WTC11 (cell line): ENCODE data around the gene PPFIBP2. TPM values are rescaled to one million over a fixed set of nuclear protein-coding genes. Genes with fewer than 3 reads are reported as not detected.
A peak's percentile ranks its signal among the peaks of the same experiment; 100 is the strongest.

Source experiments
- ATAC-seq: fragments of 200-7000 bp; cut with Tn5 transposase; 2 replicates; pipeline ENCODE4 v1.10.0; 2021; ENCODE audit warnings: mild to moderate bottlenecking, moderate library complexity
- CTCF ChIA-PET: fragments of 300-600 bp; sonication (Branson Sonifier 250); formaldehyde crosslinking; loops from one replicate; lab custom pipeline; 2021; ENCODE audit warnings: antibody characterized with exemption; lab: Charles Lee
- POLR2A ChIA-PET: fragments of 350-600 bp; sonication (Branson Sonifier 250); formaldehyde crosslinking; loops from one replicate; lab custom pipeline; 2021; ENCODE audit warnings: antibody characterized with exemption; lab: Charles Lee
- DNase-seq: peaks from one replicate; pipeline ENCODE4 v3.0.0; 2021; ENCODE audit warnings: low spot score
- H3K27ac Mint-ChIP-seq: 2 replicates; pipeline ENCODE4 v1.8.0; 2021; ENCODE audit warnings: mixed read lengths
- H3K27me3 Mint-ChIP-seq: 2 replicates; pipeline ENCODE4 v1.8.0; 2021; ENCODE audit warnings: low read depth, mild to moderate bottlenecking, moderate library complexity, mixed read lengths
- H3K36me3 Mint-ChIP-seq: 2 replicates; pipeline ENCODE4 v1.8.0; 2021; ENCODE audit warnings: mixed read lengths
- H3K4me1 Mint-ChIP-seq: 2 replicates; pipeline ENCODE4 v1.8.0; 2022; ENCODE audit warnings: mixed read lengths
- H3K4me3 Mint-ChIP-seq: 2 replicates; pipeline ENCODE4 v1.8.0; 2021; ENCODE audit warnings: mild to moderate bottlenecking, moderate library complexity, mixed read lengths
- H3K9me3 Mint-ChIP-seq: 2 replicates; pipeline ENCODE4 v1.8.0; 2021; ENCODE audit warnings: mixed read lengths
- ESRRA ChIP-seq: sonication (generic); formaldehyde crosslinking; IDR thresholded peaks from 2 replicates; pipeline ENCODE4 v1.8.1; 2022; ENCODE audit warnings: mild to moderate bottlenecking, missing genetic modification reagents, borderline replicate concordance
- ETV6 ChIP-seq: sonication (generic); formaldehyde crosslinking; IDR thresholded peaks from 2 replicates; pipeline ENCODE4 v1.8.1; 2022; ENCODE audit warnings: mild to moderate bottlenecking, missing genetic modification reagents
- FOXK1 ChIP-seq: sonication (generic); formaldehyde crosslinking; IDR thresholded peaks from 2 replicates; pipeline ENCODE4 v1.8.0; 2022; ENCODE audit warnings: mild to moderate bottlenecking, moderate library complexity, missing genetic modification reagents
- GABPB1 ChIP-seq: sonication (generic); formaldehyde crosslinking; IDR thresholded peaks from 2 replicates; pipeline ENCODE4 v1.8.1; 2023; ENCODE audit warnings: mild to moderate bottlenecking, missing genetic modification reagents
- JAZF1 ChIP-seq: fragments of 250-450 bp; sonication (Bioruptor Pico); IDR thresholded peaks from 2 replicates; pipeline ENCODE4 v1.9.0; 2021; ENCODE audit warnings: moderate library complexity, mild to moderate bottlenecking, inconsistent platforms
- NFYB ChIP-seq: sonication (generic); formaldehyde crosslinking; conservative IDR thresholded peaks from 2 replicates; pipeline ENCODE4 v1.8.0; 2022; ENCODE audit warnings: low read depth, missing genetic modification reagents
- PRRX2 ChIP-seq: fragments of 250-450 bp; sonication (Bioruptor Pico); IDR thresholded peaks from 2 replicates; pipeline ENCODE4 v1.8.0; 2021; ENCODE audit warnings: mild to moderate bottlenecking
- RORB ChIP-seq: fragments of 250-450 bp; sonication (Bioruptor Pico); IDR thresholded peaks from 2 replicates; pipeline ENCODE4 v1.9.0; 2021; ENCODE audit warnings: mild to moderate bottlenecking
- SOX15 ChIP-seq: fragments of 250-450 bp; sonication (Bioruptor Pico); IDR thresholded peaks from 2 replicates; pipeline ENCODE4 v1.9.0; 2021; ENCODE audit warnings: mild to moderate bottlenecking
- ZBTB21 ChIP-seq: sonication (generic); formaldehyde crosslinking; IDR thresholded peaks from 2 replicates; pipeline ENCODE4 v1.8.1; 2023; ENCODE audit warnings: mild to moderate bottlenecking, missing genetic modification reagents, borderline replicate concordance
- ZNF121 ChIP-seq: sonication (generic); formaldehyde crosslinking; IDR thresholded peaks from 2 replicates; pipeline ENCODE4 v1.8.0; 2023; ENCODE audit warnings: missing genetic modification reagents
- ZNF396 ChIP-seq: fragments of 250-450 bp; sonication (Bioruptor Pico); IDR thresholded peaks from 2 replicates; pipeline ENCODE4 v1.8.0; 2021; ENCODE audit warnings: mild to moderate bottlenecking, moderate library complexity, borderline replicate concordance
- ZNF423 ChIP-seq: fragments of 250-450 bp; sonication (Bioruptor Pico); IDR thresholded peaks from 2 replicates; pipeline ENCODE4 v2.1.2; 2022; ENCODE audit warnings: mild to moderate bottlenecking, moderate library complexity
- ZNF671 ChIP-seq: fragments of 250-450 bp; sonication (Bioruptor Pico); IDR thresholded peaks from 2 replicates; pipeline ENCODE4 v1.8.0; 2021; ENCODE audit warnings: mild to moderate bottlenecking
- total RNA-seq: library from RNA; stranded (reverse); gene quantifications from 3 replicates; pipeline ENCODE4 v1.2.3, GENCODE V29; 2021
- TF ChIP-seq, protein P1 (sequence below): sonication (generic); formaldehyde crosslinking; IDR thresholded peaks from 2 replicates; pipeline ENCODE4 v1.8.0; 2022; ENCODE audit warnings: missing genetic modification reagents
- TF ChIP-seq, protein P2 (sequence below): fragments of 200-600 bp; IDR thresholded peaks from 2 replicates; pipeline ENCODE4 v1.8.0; 2022; ENCODE audit warnings: antibody characterized with exemption
- TF ChIP-seq, protein P3 (sequence below): fragments of 250-450 bp; sonication (Bioruptor Pico); IDR thresholded peaks from 2 replicates; pipeline ENCODE4 v2.1.2; 2022; ENCODE audit warnings: mild to moderate bottlenecking, moderate library complexity
- TF ChIP-seq, protein P4 (sequence below): sonication (generic); formaldehyde crosslinking; IDR thresholded peaks from 2 replicates; pipeline ENCODE4 v1.8.1; 2022; ENCODE audit warnings: mild to moderate bottlenecking, missing genetic modification reagents, moderate library complexity, borderline replicate concordance

Gene PPFIBP2
- total RNA-seq, 1 experiment from 2014 or later = 21.4 TPM

DNA sequence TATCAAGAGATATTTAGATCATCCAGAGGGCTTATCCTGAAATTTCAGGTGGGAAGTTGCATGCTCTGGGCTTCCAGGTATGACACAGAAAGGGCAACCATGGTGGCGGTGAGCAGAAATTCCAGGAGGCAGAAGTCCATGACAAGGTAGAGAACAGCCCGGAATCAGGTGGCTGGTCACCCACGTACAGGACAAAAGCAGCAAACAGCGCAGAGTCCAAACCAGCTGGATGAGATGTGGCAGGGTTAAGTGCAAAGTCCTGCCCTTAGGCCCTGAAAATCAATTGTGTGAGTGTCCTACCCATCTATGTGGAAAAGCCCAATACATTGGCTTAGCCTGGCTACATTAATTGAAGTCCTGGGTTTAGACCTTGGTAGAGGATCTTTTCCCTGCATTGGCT is 11.6 kb downstream of the PPFIBP2 start:
- TF ChIP-seq NFYB (CRISPR knock-in tag) (no peak), ZBTB21 (CRISPR knock-in tag) (no peak), GABPB1 (0 out of 2 replicates have a peak, but pooled peaks have one; percentile 22), PRRX2 (no peak)
- TF ChIP-seq, protein P1, sequence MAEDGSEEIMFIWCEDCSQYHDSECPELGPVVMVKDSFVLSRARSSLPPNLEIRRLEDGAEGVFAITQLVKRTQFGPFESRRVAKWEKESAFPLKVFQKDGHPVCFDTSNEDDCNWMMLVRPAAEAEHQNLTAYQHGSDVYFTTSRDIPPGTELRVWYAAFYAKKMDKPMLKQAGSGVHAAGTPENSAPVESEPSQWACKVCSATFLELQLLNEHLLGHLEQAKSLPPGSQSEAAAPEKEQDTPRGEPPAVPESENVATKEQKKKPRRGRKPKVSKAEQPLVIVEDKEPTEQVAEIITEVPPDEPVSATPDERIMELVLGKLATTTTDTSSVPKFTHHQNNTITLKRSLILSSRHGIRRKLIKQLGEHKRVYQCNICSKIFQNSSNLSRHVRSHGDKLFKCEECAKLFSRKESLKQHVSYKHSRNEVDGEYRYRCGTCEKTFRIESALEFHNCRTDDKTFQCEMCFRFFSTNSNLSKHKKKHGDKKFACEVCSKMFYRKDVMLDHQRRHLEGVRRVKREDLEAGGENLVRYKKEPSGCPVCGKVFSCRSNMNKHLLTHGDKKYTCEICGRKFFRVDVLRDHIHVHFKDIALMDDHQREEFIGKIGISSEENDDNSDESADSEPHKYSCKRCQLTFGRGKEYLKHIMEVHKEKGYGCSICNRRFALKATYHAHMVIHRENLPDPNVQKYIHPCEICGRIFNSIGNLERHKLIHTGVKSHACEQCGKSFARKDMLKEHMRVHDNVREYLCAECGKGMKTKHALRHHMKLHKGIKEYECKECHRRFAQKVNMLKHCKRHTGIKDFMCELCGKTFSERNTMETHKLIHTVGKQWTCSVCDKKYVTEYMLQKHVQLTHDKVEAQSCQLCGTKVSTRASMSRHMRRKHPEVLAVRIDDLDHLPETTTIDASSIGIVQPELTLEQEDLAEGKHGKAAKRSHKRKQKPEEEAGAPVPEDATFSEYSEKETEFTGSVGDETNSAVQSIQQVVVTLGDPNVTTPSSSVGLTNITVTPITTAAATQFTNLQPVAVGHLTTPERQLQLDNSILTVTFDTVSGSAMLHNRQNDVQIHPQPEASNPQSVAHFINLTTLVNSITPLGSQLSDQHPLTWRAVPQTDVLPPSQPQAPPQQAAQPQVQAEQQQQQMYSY (CRISPR knock-in tag) = no peak
- TF ChIP-seq, protein P2, sequence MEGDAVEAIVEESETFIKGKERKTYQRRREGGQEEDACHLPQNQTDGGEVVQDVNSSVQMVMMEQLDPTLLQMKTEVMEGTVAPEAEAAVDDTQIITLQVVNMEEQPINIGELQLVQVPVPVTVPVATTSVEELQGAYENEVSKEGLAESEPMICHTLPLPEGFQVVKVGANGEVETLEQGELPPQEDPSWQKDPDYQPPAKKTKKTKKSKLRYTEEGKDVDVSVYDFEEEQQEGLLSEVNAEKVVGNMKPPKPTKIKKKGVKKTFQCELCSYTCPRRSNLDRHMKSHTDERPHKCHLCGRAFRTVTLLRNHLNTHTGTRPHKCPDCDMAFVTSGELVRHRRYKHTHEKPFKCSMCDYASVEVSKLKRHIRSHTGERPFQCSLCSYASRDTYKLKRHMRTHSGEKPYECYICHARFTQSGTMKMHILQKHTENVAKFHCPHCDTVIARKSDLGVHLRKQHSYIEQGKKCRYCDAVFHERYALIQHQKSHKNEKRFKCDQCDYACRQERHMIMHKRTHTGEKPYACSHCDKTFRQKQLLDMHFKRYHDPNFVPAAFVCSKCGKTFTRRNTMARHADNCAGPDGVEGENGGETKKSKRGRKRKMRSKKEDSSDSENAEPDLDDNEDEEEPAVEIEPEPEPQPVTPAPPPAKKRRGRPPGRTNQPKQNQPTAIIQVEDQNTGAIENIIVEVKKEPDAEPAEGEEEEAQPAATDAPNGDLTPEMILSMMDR = no peak
- H3K36me3 Mint-ChIP-seq = no peaks in the 10 kb centered on the region
- CTCF ChIA-PET = no interaction called here
- peaks cover 6% of the 10 kb centered on the region for H3K4me1 Mint-ChIP-seq
- H3K9me3 Mint-ChIP-seq = no peaks in the 10 kb centered on the region
- no peak overlapping the region for H3K27ac Mint-ChIP-seq
- H3K27me3 Mint-ChIP-seq = no peaks in the 10 kb centered on the region; the same call in 1 of the 2 replicates
- ATAC-seq (no peak), DNase-seq (no peak)
- POLR2A ChIA-PET = no interaction called here
- H3K4me3 Mint-ChIP-seq = no peak overlapping the region

DNA sequence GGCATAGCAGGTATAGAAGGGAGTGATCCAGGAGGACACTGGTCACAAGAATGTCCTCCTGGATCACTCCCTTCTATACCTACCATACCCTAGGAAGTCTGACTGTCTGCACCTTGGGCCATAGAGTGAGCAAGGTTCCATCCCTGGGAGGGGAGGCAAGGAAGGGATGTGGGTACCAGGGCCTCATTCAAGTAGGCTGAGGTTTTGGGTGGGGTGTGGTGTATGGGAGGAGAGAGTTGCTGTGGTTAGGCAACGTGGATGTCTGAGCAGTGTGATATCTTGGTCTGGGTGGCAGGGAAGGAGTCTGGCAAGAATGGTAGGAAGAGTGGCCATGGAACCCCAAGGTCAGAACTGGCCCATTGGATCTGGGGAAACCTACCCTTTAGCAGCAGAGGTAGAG is 13.2 kb downstream of the PPFIBP2 start:
- H3K36me3 Mint-ChIP-seq = no peaks in the 10 kb centered on the region
- ChIA-PET CTCF (no interaction called here), POLR2A (no interaction called here)
- DNase-seq (no peak), ATAC-seq (no peak)
- no peak overlapping the region for H3K27ac Mint-ChIP-seq
- TF ChIP-seq ZNF423 (CRISPR knock-in tag) (no peak), RORB (CRISPR knock-in tag) (no peak), ESRRA (CRISPR knock-in tag) (no peak), JAZF1 (CRISPR knock-in tag) (no peak), ZNF121 (no peak), ZNF396 (CRISPR knock-in tag) (no peak), ZNF671 (no peak), SOX15 (CRISPR knock-in tag) (no peak)
- H3K27me3 Mint-ChIP-seq = no peaks in the 10 kb centered on the region; the same call in 1 of the 2 replicates
- H3K4me1 Mint-ChIP-seq = peaks cover 6% of the 10 kb centered on the region
- no peaks in the 10 kb centered on the region for H3K9me3 Mint-ChIP-seq
- no peak overlapping the region for H3K4me3 Mint-ChIP-seq

DNA sequence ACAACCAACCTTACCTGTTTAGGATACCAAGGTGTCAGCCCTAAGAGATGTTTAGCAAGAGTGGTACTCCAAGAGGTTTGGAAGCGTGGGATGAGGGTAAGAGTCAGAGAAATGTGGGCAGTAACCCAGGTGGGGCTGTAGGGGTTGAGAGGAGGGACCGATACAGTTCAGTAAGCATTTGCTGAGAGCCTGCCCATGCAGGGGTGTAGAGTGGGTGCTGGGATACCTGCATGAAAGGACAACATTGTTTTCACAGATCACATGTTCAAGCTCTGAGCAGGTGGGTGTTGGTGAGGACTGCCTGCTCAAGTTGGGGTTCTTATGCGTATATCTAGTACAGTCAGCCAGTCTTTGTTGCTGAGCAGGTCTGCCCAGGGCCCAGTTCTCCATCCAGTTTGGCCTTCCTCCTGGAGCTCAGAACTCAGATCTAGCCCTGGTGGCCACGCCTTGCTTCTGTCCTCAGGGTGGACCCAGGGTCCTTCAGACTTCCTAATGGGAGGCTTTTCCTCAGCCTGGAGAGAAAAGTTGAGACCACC is 14.8 kb downstream of the PPFIBP2 start:
- TF ChIP-seq, protein P3, sequence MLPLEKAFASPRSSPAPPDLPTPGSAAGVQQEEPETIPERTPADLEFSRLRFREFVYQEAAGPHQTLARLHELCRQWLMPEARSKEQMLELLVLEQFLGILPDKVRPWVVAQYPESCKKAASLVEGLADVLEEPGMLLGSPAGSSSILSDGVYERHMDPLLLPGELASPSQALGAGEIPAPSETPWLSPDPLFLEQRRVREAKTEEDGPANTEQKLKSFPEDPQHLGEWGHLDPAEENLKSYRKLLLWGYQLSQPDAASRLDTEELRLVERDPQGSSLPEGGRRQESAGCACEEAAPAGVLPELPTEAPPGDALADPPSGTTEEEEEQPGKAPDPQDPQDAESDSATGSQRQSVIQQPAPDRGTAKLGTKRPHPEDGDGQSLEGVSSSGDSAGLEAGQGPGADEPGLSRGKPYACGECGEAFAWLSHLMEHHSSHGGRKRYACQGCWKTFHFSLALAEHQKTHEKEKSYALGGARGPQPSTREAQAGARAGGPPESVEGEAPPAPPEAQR = no peak
- TF ChIP-seq, protein P4, sequence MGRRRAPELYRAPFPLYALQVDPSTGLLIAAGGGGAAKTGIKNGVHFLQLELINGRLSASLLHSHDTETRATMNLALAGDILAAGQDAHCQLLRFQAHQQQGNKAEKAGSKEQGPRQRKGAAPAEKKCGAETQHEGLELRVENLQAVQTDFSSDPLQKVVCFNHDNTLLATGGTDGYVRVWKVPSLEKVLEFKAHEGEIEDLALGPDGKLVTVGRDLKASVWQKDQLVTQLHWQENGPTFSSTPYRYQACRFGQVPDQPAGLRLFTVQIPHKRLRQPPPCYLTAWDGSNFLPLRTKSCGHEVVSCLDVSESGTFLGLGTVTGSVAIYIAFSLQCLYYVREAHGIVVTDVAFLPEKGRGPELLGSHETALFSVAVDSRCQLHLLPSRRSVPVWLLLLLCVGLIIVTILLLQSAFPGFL (CRISPR knock-in tag) = no peak
- TF ChIP-seq ETV6 (CRISPR knock-in tag) (no peak), FOXK1 (no peak)
- no peaks in the 10 kb centered on the region for H3K36me3 Mint-ChIP-seq
- H3K4me1 Mint-ChIP-seq = peaks cover 6% of the 10 kb centered on the region
- ChIA-PET POLR2A (no interaction called here), CTCF (no interaction called here)
- no peak for ATAC-seq
- no peak overlapping the region for H3K4me3 Mint-ChIP-seq
- no peak overlapping the region for H3K27ac Mint-ChIP-seq
- H3K9me3 Mint-ChIP-seq = no peaks in the 10 kb centered on the region
- DNase-seq = no peak
- H3K27me3 Mint-ChIP-seq = no peaks in the 10 kb centered on the region; the same call in 1 of the 2 replicates
